Loucy (cell line): ENCODE data around the gene RNU4-1.

Source experiments
- EZH2phosphoT487 ChIP-seq: fragments of 200-600 bp; IDR thresholded peaks from 2 replicates; pipeline ENCODE4 v1.6.1; 2018; ENCODE audit warnings: antibody characterized with exemption, mild to moderate bottlenecking, moderate library complexity, borderline replicate concordance
- TF ChIP-seq, protein P1 (sequence below): fragments of 200-600 bp; sonication (generic); conservative IDR thresholded peaks from 2 replicates; pipeline ENCODE4 v1.5.1; 2014; ENCODE audit warnings: mild to moderate bottlenecking, antibody characterized with exemption, low read length

DNA sequence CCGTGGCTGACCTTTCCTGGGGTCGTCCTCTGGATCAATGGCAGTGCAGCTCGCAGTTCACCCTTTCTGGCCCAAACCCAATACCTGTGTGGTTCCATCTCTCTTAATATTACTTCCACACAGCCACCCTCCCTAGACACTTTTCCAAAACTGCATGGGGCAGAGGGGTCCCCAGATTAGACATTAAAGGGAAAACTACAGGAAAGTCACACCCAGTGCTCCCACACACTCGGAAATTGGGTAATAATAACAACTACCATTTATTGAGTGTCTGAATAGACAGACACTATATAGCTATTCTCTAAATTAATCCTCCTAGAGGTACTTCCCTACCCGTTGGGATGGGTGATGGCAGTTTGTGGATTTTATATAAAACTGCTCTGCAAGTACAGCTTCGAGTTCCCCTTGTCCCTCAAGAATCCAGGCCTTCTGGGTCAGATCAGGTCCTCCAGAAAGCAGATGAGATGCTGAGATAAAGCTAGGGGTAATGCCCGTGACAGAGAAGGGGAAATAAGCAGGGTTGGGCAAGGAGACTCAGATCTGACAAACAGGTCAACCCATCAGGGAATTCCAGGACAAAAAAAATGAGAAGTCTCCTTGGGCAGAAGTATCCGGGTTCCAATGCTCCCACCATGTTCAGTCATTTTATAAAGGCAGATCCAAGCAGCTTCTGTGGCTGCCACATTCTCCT, 26.7 kb downstream of the RNU4-1 start:
- TF ChIP-seq, protein P1, sequence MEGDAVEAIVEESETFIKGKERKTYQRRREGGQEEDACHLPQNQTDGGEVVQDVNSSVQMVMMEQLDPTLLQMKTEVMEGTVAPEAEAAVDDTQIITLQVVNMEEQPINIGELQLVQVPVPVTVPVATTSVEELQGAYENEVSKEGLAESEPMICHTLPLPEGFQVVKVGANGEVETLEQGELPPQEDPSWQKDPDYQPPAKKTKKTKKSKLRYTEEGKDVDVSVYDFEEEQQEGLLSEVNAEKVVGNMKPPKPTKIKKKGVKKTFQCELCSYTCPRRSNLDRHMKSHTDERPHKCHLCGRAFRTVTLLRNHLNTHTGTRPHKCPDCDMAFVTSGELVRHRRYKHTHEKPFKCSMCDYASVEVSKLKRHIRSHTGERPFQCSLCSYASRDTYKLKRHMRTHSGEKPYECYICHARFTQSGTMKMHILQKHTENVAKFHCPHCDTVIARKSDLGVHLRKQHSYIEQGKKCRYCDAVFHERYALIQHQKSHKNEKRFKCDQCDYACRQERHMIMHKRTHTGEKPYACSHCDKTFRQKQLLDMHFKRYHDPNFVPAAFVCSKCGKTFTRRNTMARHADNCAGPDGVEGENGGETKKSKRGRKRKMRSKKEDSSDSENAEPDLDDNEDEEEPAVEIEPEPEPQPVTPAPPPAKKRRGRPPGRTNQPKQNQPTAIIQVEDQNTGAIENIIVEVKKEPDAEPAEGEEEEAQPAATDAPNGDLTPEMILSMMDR, result no peak
- TF ChIP-seq EZH2phosphoT487, result no peak
